ENCODE measurements around the gene LRRC25.

LRRC25 gene

GRCh38 chr19:18417250-18418028 is 20.0 kb upstream of the LRRC25 start:
- TF ChIP-seq CTCF (IDR thresholded peaks at IDR 0.05; ENCODE audit: low read depth, low read length) = no peak
- peak overlapping the region; percentile 50 for H3K4me3 ChIP-seq (ENCODE audit: low read depth, low read length)

GRCh38 chr19:18416778-18417249 is 19.4 kb upstream of the LRRC25 start:
- no peak for TF ChIP-seq CTCF (IDR thresholded peaks at IDR 0.05; ENCODE audit: low read depth, low read length)
- peak overlapping the region; percentile 50 for H3K4me3 ChIP-seq (ENCODE audit: low read depth, low read length)

GRCh38 chr19:18415178-18415867 is 17.9 kb upstream of the LRRC25 start:
- TF ChIP-seq CTCF (IDR thresholded peaks at IDR 0.05; ENCODE audit: low read depth, low read length) = no peak
- peak overlapping the region; percentile 24 for H3K4me3 ChIP-seq (ENCODE audit: low read depth, low read length)

GRCh38 chr19:18414504-18415177 is 17.2 kb upstream of the LRRC25 start:
- TF ChIP-seq CTCF (IDR thresholded peaks at IDR 0.05; ENCODE audit: low read depth, low read length) = no peak
- H3K4me3 ChIP-seq (ENCODE audit: low read depth, low read length) = peak overlapping the region; percentile 24

- H3K4me3 ChIP-seq (ENCODE audit: low read depth, low read length) = no peak overlapping the region
- no peak for TF ChIP-seq CTCF (IDR thresholded peaks at IDR 0.05; ENCODE audit: low read depth, low read length)
These were observed 15.3 kb upstream of the LRRC25 start for GRCh38 chr19:18412610-18413239.

- TF ChIP-seq CTCF (IDR thresholded peaks at IDR 0.05; ENCODE audit: low read depth, low read length) = peak; percentile 33
- H3K4me3 ChIP-seq (ENCODE audit: low read depth, low read length) = no peak overlapping the region
These were observed 10.6 kb upstream of the LRRC25 start for GRCh38 chr19:18408053-18408476.

Data from WI38 (cell line).